ENCODE data around the gene CIAO2A. TPM values are rescaled to one million over a fixed set of nuclear protein-coding genes. Genes with fewer than 3 reads are reported as not detected.

CIAO2A gene
- total RNA-seq, 3 donors from 2014 or later (not counting 1 experiment from before 2014, with no cell fraction given): 20.2 to 23.9 (median 22.9) TPM

GRCh38 chr15:64131547-64131946 lies 37.9 kb upstream of the CIAO2A start:
- Mint-ChIP-seq H3K27me3 (ENCODE audit: low read depth in 2 of 2) (no peaks in the 10 kb centered on the region), H3K9me3 (no peaks in the 10 kb centered on the region), H3K36me3 (peaks cover 22% of the 10 kb centered on the region), H3K4me3 (no peak overlapping the region), H3K4me1 (peaks cover 11 to 12% of the 10 kb centered on the region in 2 donors), H3K27ac (no peak overlapping the region)
- H3K4me1 ChIP-seq (ENCODE audit: control insufficient read depth, insufficient read depth, low read length): no peaks in the 10 kb centered on the region
- H3K9me3 ChIP-seq (ENCODE audit: control insufficient read depth, insufficient read depth, low read length): no peaks in the 10 kb centered on the region
- ATAC-seq (no peak), DNase-seq (no peak)
- no peak overlapping the region for H3K27ac ChIP-seq (ENCODE audit: low read length)
- TF ChIP-seq, protein P1, sequence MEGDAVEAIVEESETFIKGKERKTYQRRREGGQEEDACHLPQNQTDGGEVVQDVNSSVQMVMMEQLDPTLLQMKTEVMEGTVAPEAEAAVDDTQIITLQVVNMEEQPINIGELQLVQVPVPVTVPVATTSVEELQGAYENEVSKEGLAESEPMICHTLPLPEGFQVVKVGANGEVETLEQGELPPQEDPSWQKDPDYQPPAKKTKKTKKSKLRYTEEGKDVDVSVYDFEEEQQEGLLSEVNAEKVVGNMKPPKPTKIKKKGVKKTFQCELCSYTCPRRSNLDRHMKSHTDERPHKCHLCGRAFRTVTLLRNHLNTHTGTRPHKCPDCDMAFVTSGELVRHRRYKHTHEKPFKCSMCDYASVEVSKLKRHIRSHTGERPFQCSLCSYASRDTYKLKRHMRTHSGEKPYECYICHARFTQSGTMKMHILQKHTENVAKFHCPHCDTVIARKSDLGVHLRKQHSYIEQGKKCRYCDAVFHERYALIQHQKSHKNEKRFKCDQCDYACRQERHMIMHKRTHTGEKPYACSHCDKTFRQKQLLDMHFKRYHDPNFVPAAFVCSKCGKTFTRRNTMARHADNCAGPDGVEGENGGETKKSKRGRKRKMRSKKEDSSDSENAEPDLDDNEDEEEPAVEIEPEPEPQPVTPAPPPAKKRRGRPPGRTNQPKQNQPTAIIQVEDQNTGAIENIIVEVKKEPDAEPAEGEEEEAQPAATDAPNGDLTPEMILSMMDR (IDR thresholded peaks at IDR 0.05): no peak
- over 99% methylated on average over 7 of the region's 7 CpGs for WGBS (ENCODE audit: insufficient coverage)
- peaks cover 84% of the 10 kb centered on the region for H3K36me3 ChIP-seq (ENCODE audit: control insufficient read depth, insufficient read depth, low read length)
- intact Hi-C loops (cut with micrococcal nuclease): no loop called here
- H3K27me3 ChIP-seq (ENCODE audit: control insufficient read depth, insufficient read depth, low read length): no peaks in the 10 kb centered on the region
- no peak overlapping the region for H3K4me3 ChIP-seq (ENCODE audit: low read length)

DNA sequence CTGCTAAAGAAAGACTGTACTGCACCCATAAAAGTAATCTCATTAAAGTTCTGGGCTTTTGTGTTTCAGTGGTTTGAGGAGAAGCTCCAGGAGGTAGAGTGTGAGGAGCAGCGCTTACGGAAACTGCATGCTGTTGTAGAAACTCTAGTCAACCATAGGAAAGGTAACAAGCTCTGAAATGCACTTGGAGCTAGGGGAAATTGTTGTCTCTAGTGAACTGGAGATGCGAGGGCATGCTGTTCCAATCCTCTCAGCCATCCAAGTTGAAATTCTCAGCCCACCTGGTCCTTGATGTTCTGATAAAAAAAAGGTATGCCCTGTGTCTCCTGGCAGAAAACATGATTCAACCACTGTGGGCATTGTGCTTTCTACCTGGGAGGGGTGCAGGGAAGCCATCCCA lies 36.5 kb upstream of the CIAO2A start:
- Histone ChIP-seq H3K27me3 (ENCODE audit: control insufficient read depth, insufficient read depth, low read length) (no peaks in the 10 kb centered on the region), H3K27ac (ENCODE audit: low read length) (no peak overlapping the region), H3K4me1 (ENCODE audit: control insufficient read depth, insufficient read depth, low read length) (no peaks in the 10 kb centered on the region), H3K36me3 (ENCODE audit: control insufficient read depth, insufficient read depth, low read length) (peaks cover 86% of the 10 kb centered on the region), H3K9me3 (ENCODE audit: control insufficient read depth, insufficient read depth, low read length) (no peaks in the 10 kb centered on the region), H3K4me3 (ENCODE audit: low read length) (no peak overlapping the region)
- TF ChIP-seq, protein P1 (IDR thresholded peaks at IDR 0.05): no peak
- no peak for DNase-seq
- WGBS (ENCODE audit: insufficient coverage): 100% methylated on average over 3 of the region's 3 CpGs
- H3K36me3 Mint-ChIP-seq: peaks cover 22% of the 10 kb centered on the region
- H3K4me3 Mint-ChIP-seq: no peak overlapping the region
- H3K4me1 Mint-ChIP-seq: peaks cover 11 to 12% of the 10 kb centered on the region in 2 donors
- H3K27me3 Mint-ChIP-seq (ENCODE audit: low read depth in 2 of 2): no peaks in the 10 kb centered on the region
- H3K9me3 Mint-ChIP-seq: no peaks in the 10 kb centered on the region
- intact Hi-C loops (cut with micrococcal nuclease): no loop called here
- H3K27ac Mint-ChIP-seq: no peak overlapping the region
- no peak for ATAC-seq

GRCh38 chr15:64127521-64128270 lies 34.1 kb upstream of the CIAO2A start:
- Mint-ChIP-seq H3K36me3 (peaks cover 22% of the 10 kb centered on the region), H3K27ac (peak overlapping the region in 1 of 2 donors; percentile 16)
- WGBS (ENCODE audit: insufficient coverage): 88% methylated on average over 4 of the region's 6 CpGs

More at GRCh38 chr15:64127521-64128270, 34.1 kb upstream of the CIAO2A start:
- no peaks in the 10 kb centered on the region for H3K9me3 ChIP-seq (ENCODE audit: control insufficient read depth, insufficient read depth, low read length)
- H3K4me1 ChIP-seq (ENCODE audit: control insufficient read depth, insufficient read depth, low read length): no peaks in the 10 kb centered on the region
- intact Hi-C loops (cut with micrococcal nuclease): no loop called here
- no peaks in the 10 kb centered on the region for H3K27me3 Mint-ChIP-seq (ENCODE audit: low read depth in 2 of 2)
- H3K4me1 Mint-ChIP-seq: peaks cover 8 to 11% of the 10 kb centered on the region in 2 donors
- H3K36me3 ChIP-seq (ENCODE audit: control insufficient read depth, insufficient read depth, low read length): peaks cover 86% of the 10 kb centered on the region
- no peaks in the 10 kb centered on the region for H3K9me3 Mint-ChIP-seq
- TF ChIP-seq, protein P1 (IDR thresholded peaks at IDR 0.05): no peak
- H3K27ac ChIP-seq (ENCODE audit: low read length): no peak overlapping the region
- no peak overlapping the region for H3K4me3 Mint-ChIP-seq
- no peak for DNase-seq
- no peak overlapping the region for H3K4me3 ChIP-seq (ENCODE audit: low read length)
- peak in 1 of 3 donors; percentile 36 for ATAC-seq
- no peaks in the 10 kb centered on the region for H3K27me3 ChIP-seq (ENCODE audit: control insufficient read depth, insufficient read depth, low read length)

Data from natural killer cell (primary cell).